ENCODE results near the gene RNF31. TPM values are rescaled to one million over a fixed set of nuclear protein-coding genes. Genes with fewer than 3 reads are reported as not detected.

Gene RNF31
- total and polyA plus RNA-seq, 2 of the 13 experiments (the other 11 are each of a cell fraction or from before 2014, with no cell fraction given) = 48.2 to 86.8 TPM

GRCh38 chr14:24188251-24189058, 41.2 kb downstream of the RNF31 start, which contains the start of gene IPO4 (continued):
- TF ChIP-seq, protein P1, sequence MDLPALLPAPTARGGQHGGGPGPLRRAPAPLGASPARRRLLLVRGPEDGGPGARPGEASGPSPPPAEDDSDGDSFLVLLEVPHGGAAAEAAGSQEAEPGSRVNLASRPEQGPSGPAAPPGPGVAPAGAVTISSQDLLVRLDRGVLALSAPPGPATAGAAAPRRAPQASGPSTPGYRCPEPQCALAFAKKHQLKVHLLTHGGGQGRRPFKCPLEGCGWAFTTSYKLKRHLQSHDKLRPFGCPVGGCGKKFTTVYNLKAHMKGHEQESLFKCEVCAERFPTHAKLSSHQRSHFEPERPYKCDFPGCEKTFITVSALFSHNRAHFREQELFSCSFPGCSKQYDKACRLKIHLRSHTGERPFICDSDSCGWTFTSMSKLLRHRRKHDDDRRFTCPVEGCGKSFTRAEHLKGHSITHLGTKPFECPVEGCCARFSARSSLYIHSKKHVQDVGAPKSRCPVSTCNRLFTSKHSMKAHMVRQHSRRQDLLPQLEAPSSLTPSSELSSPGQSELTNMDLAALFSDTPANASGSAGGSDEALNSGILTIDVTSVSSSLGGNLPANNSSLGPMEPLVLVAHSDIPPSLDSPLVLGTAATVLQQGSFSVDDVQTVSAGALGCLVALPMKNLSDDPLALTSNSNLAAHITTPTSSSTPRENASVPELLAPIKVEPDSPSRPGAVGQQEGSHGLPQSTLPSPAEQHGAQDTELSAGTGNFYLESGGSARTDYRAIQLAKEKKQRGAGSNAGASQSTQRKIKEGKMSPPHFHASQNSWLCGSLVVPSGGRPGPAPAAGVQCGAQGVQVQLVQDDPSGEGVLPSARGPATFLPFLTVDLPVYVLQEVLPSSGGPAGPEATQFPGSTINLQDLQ (CRISPR knock-in tag; IDR thresholded peaks at IDR 0.05) = no peak
- TF ChIP-seq IKZF4 (CRISPR knock-in tag; IDR thresholded peaks at IDR 0.05; ENCODE audit: borderline replicate concordance, low read depth, not compliant biosample characterization) (peak; percentile 96), TFAP4 (IDR thresholded peaks at IDR 0.05; ENCODE audit: borderline replicate concordance, low read depth) (peak; percentile 89), DRAP1 (CRISPR knock-in tag; IDR thresholded peaks at IDR 0.05) (peak; percentile 75), U2AF1 (optimal IDR thresholded peaks at IDR 0.05; ENCODE audit: low read depth, low read length) (peak; percentile 100), ZKSCAN8 (CRISPR knock-in tag; IDR thresholded peaks at IDR 0.05; ENCODE audit: borderline replicate concordance) (peak; percentile 98), NCOR1 (IDR thresholded peaks at IDR 0.05; ENCODE audit: borderline replicate concordance, low read length) (peak; percentile 94), KDM5A (IDR thresholded peaks at IDR 0.05; ENCODE audit: borderline replicate concordance, low read length) (peak; percentile 99), ZKSCAN5 (CRISPR knock-in tag; IDR thresholded peaks at IDR 0.05) (peak; percentile 57; the same call in 1 of the 2 replicates), PAF1 (CRISPR knock-in tag; IDR thresholded peaks at IDR 0.05) (peak; percentile 57; the same call in 1 of the 2 replicates), RFX3 (CRISPR knock-in tag; IDR thresholded peaks at IDR 0.05) (peak; percentile 99), ZNF547 (CRISPR knock-in tag; IDR thresholded peaks at IDR 0.05) (peak; percentile 100), SAP130 (CRISPR knock-in tag; IDR thresholded peaks at IDR 0.05; ENCODE audit: low read depth) (peak; percentile 100), E2F5 (CRISPR knock-in tag; conservative IDR thresholded peaks at IDR 0.05) (peak; percentile 82), NR2F2 (IDR thresholded peaks at IDR 0.05; ENCODE audit: borderline replicate concordance, low read depth) (no peak), SETDB1 (CRISPR knock-in tag; IDR thresholded peaks at IDR 0.05; ENCODE audit: borderline replicate concordance) (no peak), ADNP (CRISPR knock-in tag; IDR thresholded peaks at IDR 0.05) (no peak), KDM3A (CRISPR knock-in tag; IDR thresholded peaks at IDR 0.05; ENCODE audit: low read depth) (peak; percentile 98), THYN1 (CRISPR knock-in tag; IDR thresholded peaks at IDR 0.05; ENCODE audit: borderline replicate concordance, low read depth) (peak; percentile 99), FOSL2 (CRISPR knock-in tag; IDR thresholded peaks at IDR 0.05) (peak; percentile 90)
- TF ChIP-seq, protein P2, sequence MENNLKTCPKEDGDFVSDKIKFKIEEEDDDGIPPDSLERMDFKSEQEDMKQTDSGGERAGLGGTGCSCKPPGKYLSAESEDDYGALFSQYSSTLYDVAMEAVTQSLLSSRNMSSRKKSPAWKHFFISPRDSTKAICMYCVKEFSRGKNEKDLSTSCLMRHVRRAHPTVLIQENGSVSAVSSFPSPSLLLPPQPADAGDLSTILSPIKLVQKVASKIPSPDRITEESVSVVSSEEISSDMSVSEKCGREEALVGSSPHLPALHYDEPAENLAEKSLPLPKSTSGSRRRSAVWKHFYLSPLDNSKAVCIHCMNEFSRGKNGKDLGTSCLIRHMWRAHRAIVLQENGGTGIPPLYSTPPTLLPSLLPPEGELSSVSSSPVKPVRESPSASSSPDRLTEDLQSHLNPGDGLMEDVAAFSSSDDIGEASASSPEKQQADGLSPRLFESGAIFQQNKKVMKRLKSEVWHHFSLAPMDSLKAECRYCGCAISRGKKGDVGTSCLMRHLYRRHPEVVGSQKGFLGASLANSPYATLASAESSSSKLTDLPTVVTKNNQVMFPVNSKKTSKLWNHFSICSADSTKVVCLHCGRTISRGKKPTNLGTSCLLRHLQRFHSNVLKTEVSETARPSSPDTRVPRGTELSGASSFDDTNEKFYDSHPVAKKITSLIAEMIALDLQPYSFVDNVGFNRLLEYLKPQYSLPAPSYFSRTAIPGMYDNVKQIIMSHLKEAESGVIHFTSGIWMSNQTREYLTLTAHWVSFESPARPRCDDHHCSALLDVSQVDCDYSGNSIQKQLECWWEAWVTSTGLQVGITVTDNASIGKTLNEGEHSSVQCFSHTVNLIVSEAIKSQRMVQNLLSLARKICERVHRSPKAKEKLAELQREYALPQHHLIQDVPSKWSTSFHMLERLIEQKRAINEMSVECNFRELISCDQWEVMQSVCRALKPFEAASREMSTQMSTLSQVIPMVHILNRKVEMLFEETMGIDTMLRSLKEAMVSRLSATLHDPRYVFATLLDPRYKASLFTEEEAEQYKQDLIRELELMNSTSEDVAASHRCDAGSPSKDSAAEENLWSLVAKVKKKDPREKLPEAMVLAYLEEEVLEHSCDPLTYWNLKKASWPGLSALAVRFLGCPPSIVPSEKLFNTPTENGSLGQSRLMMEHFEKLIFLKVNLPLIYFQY (CRISPR knock-in tag; IDR thresholded peaks at IDR 0.05; ENCODE audit: borderline replicate concordance) = peak; percentile 99

All from HepG2 (cell line).